ENCODE data around the gene MRPS23. TPM values are rescaled to one million over a fixed set of nuclear protein-coding genes. Genes with fewer than 3 reads are reported as not detected.

Gene MRPS23
- total and polyA plus RNA-seq, 7 donors, result 9.5 to 43.9 (median 15.1) TPM

GRCh38 chr17:57801044-57801711, 48.7 kb downstream of the MRPS23 start:
- Histone ChIP-seq H3K36me3 (no peaks in the 10 kb centered on the region), H3K4me3 (no peak overlapping the region), H3K27ac (no peak overlapping the region), H3K27me3 (no peaks in the 10 kb centered on the region), H3K4me1 (no peaks in the 10 kb centered on the region), H3K9me3 (peaks cover 0 to 3% (median 1%) of the 10 kb centered on the region in 4 donors)
- no peak for TF ChIP-seq POLR2A (IDR thresholded peaks at IDR 0.05)
- TF ChIP-seq POLR2AphosphoS5 (IDR thresholded peaks at IDR 0.05), result no peak
- TF ChIP-seq EP300 (IDR thresholded peaks at IDR 0.05), result no peak
- TF ChIP-seq, protein P1, sequence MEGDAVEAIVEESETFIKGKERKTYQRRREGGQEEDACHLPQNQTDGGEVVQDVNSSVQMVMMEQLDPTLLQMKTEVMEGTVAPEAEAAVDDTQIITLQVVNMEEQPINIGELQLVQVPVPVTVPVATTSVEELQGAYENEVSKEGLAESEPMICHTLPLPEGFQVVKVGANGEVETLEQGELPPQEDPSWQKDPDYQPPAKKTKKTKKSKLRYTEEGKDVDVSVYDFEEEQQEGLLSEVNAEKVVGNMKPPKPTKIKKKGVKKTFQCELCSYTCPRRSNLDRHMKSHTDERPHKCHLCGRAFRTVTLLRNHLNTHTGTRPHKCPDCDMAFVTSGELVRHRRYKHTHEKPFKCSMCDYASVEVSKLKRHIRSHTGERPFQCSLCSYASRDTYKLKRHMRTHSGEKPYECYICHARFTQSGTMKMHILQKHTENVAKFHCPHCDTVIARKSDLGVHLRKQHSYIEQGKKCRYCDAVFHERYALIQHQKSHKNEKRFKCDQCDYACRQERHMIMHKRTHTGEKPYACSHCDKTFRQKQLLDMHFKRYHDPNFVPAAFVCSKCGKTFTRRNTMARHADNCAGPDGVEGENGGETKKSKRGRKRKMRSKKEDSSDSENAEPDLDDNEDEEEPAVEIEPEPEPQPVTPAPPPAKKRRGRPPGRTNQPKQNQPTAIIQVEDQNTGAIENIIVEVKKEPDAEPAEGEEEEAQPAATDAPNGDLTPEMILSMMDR (IDR thresholded peaks at IDR 0.05), result no peak
- DNase-seq, result no peak
- 81 to 97% methylated on average over 3 of the region's 3 CpGs for WGBS, 2 donors
- intact Hi-C loops (cut with DNase I), result no loop called here

DNA sequence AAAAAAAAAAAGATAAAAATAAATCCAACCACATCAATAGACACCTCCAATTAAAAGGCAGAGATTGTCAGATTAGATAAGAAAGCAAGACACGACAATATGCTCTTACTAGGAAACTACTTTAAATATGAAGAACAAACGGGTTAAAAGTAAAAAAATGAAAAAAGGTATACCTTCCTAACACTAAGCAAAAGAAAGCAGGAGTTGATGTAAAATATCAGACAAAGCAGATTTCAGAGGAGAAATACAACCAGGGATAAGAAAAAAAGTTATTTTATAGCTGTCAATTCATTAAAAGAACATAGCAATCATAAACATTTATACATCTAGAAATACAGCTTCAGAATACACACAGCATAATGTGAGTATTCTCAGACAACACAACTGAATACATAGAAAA, 55.0 kb downstream of the MRPS23 start:
- Histone ChIP-seq H3K27me3 (no peaks in the 10 kb centered on the region), H3K4me3 (no peak overlapping the region), H3K36me3 (no peaks in the 10 kb centered on the region), H3K4me1 (no peaks in the 10 kb centered on the region), H3K27ac (no peak overlapping the region), H3K9me3 (no peaks in the 10 kb centered on the region)
- intact Hi-C loops (cut with DNase I), result no loop called here
- TF ChIP-seq EP300 (IDR thresholded peaks at IDR 0.05) (no peak), POLR2AphosphoS5 (IDR thresholded peaks at IDR 0.05) (no peak), POLR2A (IDR thresholded peaks at IDR 0.05) (no peak)
- TF ChIP-seq, protein P1 (IDR thresholded peaks at IDR 0.05), result no peak
- WGBS, 2 donors, result 20 to 56% methylated on average over 2 of the region's 2 CpGs
- no peak for DNase-seq

DNA sequence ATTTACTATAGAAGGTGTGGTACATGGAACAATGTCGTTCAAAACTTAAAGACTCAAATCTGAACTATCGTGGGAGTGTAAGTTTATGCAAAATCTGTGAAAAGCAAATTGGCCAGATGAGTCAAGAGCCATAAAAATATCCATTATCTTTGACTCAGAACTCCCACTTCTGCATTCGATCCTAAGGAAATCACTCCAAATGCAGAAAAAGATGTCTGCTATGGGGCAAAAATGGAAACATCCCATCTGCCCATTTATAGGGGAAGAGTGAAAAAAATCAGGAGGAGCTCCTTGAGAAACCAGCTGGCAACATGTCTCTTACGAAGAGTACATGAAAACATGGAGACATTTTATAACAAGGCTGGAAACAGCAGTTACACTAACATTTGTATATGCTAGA, 61.1 kb downstream of the MRPS23 start:
- H3K4me3 ChIP-seq, result no peak overlapping the region
- no peaks in the 10 kb centered on the region for H3K9me3 ChIP-seq
- no peak overlapping the region for H3K27ac ChIP-seq
- H3K36me3 ChIP-seq, result no peaks in the 10 kb centered on the region
- H3K4me1 ChIP-seq, result no peaks in the 10 kb centered on the region
- WGBS, 2 donors, result 30 to 54% methylated on average over 4 of the region's 4 CpGs
- peaks cover 0 to 8% (median 0%) of the 10 kb centered on the region in 3 donors for H3K27me3 ChIP-seq
- intact Hi-C loops (cut with DNase I), result no loop called here
- TF ChIP-seq EP300 (IDR thresholded peaks at IDR 0.05) (no peak), POLR2A (IDR thresholded peaks at IDR 0.05) (no peak), POLR2AphosphoS5 (IDR thresholded peaks at IDR 0.05) (no peak)
- TF ChIP-seq, protein P1 (IDR thresholded peaks at IDR 0.05), result no peak
- DNase-seq, result no peak

GRCh38 chr17:57785022-57785421, 64.8 kb downstream of the MRPS23 start:
- H3K27ac ChIP-seq, result no peak overlapping the region
- H3K4me1 ChIP-seq, result peaks cover 0 to 19% (median 13%) of the 10 kb centered on the region in 4 donors
- peak; percentile 66 for DNase-seq
- 58 to 78% methylated on average over 7 of the region's 7 CpGs for WGBS, 2 donors
- no peaks in the 10 kb centered on the region for H3K36me3 ChIP-seq
- intact Hi-C loops (cut with DNase I), result no loop called here
- no peaks in the 10 kb centered on the region for H3K9me3 ChIP-seq
- TF ChIP-seq POLR2A (IDR thresholded peaks at IDR 0.05), result no peak
- no peak for TF ChIP-seq EP300 (IDR thresholded peaks at IDR 0.05)
- TF ChIP-seq, protein P1 (IDR thresholded peaks at IDR 0.05), result no peak
- peak in 2 of 4 donors; percentile 42 to 45 for TF ChIP-seq POLR2AphosphoS5 (IDR thresholded peaks at IDR 0.05)
- H3K27me3 ChIP-seq, result peaks cover 4 to 28% (median 11%) of the 10 kb centered on the region in 3 donors
- no peak overlapping the region for H3K4me3 ChIP-seq

Small RNA genes within 50 kb of the gene (small RNA-seq; reads per million reads assigned to genes)
- 0 reads per million in 3 donors for gene RN7SKP94

Other genes with a start within 250 kb of the MRPS23 start
- not detected for gene CCDC182, start 104.7 kb downstream of the MRPS23 start, total RNA-seq
- gene CCDC182, start 104.7 kb downstream of the MRPS23 start, polyA plus RNA-seq, result not detected
- gene CUEDC1, start 105.4 kb upstream of the MRPS23 start, total RNA-seq, result 10 to 100 TPM; 29.5 to 64.0 (median 33.7) TPM
- gene CUEDC1, start 105.4 kb upstream of the MRPS23 start, polyA plus RNA-seq, result 10 to 100 TPM in 2 of 3 donors, 1 to 10 TPM in 1; 3.0 to 20.0 (median 11.4) TPM
- 100 to 1,000 TPM in 3 of 4 donors, 10 to 100 TPM in 1; 99.8 to 120 (median 105) TPM for gene VEZF1, start 138.2 kb upstream of the MRPS23 start, total RNA-seq
- 10 to 100 TPM; 17.8 to 24.8 (median 21.0) TPM for gene VEZF1, start 138.2 kb upstream of the MRPS23 start, polyA plus RNA-seq
- gene SRSF1, start 157.2 kb upstream of the MRPS23 start, total RNA-seq, result 100 to 1,000 TPM; 138 to 214 (median 151) TPM
- gene SRSF1, start 157.2 kb upstream of the MRPS23 start, polyA plus RNA-seq, result 100 to 1,000 TPM in 1 of 3 donors, 10 to 100 TPM in 2; 90.6 to 125 (median 93.7) TPM
- 10 to 100 TPM; 19.4 to 28.9 (median 22.8) TPM for gene DYNLL2, start 233.4 kb upstream of the MRPS23 start, total RNA-seq
- gene DYNLL2, start 233.4 kb upstream of the MRPS23 start, polyA plus RNA-seq, result 10 to 100 TPM; 26.4 to 44.9 (median 32.1) TPM